ENCODE data around the gene CDKAL1.

DNA sequence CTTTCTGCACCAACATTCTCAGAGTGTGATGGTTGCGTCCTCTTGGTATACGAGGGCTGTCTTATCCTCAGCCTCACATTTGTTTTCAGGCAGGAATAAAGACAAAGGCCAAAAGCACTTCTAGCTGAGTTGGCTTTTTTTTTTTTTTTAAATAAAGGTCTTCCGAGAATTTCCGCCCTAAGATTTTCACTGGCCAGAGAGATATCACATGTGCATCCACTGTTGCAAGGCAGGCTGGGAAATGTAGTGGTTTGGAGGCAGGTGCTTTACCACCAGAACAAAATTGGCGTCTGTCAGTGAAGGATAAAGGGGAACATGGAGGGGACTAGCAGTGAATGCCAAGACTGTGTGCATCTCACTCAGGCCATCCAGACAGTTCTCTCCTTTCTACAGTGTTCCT lies 724.4 kb downstream of the CDKAL1 start:
- TF ChIP-seq, protein P1, sequence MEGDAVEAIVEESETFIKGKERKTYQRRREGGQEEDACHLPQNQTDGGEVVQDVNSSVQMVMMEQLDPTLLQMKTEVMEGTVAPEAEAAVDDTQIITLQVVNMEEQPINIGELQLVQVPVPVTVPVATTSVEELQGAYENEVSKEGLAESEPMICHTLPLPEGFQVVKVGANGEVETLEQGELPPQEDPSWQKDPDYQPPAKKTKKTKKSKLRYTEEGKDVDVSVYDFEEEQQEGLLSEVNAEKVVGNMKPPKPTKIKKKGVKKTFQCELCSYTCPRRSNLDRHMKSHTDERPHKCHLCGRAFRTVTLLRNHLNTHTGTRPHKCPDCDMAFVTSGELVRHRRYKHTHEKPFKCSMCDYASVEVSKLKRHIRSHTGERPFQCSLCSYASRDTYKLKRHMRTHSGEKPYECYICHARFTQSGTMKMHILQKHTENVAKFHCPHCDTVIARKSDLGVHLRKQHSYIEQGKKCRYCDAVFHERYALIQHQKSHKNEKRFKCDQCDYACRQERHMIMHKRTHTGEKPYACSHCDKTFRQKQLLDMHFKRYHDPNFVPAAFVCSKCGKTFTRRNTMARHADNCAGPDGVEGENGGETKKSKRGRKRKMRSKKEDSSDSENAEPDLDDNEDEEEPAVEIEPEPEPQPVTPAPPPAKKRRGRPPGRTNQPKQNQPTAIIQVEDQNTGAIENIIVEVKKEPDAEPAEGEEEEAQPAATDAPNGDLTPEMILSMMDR (IDR thresholded peaks at IDR 0.05), result no peak
- no peak for TF ChIP-seq EZH2 (IDR thresholded peaks at IDR 0.05)
- no peak for TF ChIP-seq EZH2phosphoT487 (IDR thresholded peaks at IDR 0.05)

Measured in neural progenitor cell (in vitro differentiated cells).